ENCODE data around the gene SH2B3. TPM values are rescaled to one million over a fixed set of nuclear protein-coding genes. Genes with fewer than 3 reads are reported as not detected.
"Not testable (repeated sequence)": the region's sequence is repeated elsewhere in the genome, so short reads cannot be mapped to it uniquely, and the experiment has no call there.

SH2B3 gene
- total RNA-seq, 4 donors from 2014 or later = 3.3 to 16.2 (median 5.6) TPM

- no peak overlapping the region for H3K4me3 ChIP-seq
- DNase-seq = no peak
- H3K9me3 ChIP-seq = no peaks in the 10 kb centered on the region
- peaks cover 17 to 84% (median 19%) of the 10 kb centered on the region in 3 donors for H3K36me3 ChIP-seq
- intact Hi-C loops (cut with DNase I) = no loop called here
- H3K4me1 ChIP-seq = peaks cover 0 to 16% (median 0%) of the 10 kb centered on the region in 3 donors
- H3K27ac ChIP-seq = no peak overlapping the region
- H3K27me3 ChIP-seq = no peaks in the 10 kb centered on the region
- no peak for TF ChIP-seq POLR2A (IDR thresholded peaks at IDR 0.05)
- TF ChIP-seq, protein P1, sequence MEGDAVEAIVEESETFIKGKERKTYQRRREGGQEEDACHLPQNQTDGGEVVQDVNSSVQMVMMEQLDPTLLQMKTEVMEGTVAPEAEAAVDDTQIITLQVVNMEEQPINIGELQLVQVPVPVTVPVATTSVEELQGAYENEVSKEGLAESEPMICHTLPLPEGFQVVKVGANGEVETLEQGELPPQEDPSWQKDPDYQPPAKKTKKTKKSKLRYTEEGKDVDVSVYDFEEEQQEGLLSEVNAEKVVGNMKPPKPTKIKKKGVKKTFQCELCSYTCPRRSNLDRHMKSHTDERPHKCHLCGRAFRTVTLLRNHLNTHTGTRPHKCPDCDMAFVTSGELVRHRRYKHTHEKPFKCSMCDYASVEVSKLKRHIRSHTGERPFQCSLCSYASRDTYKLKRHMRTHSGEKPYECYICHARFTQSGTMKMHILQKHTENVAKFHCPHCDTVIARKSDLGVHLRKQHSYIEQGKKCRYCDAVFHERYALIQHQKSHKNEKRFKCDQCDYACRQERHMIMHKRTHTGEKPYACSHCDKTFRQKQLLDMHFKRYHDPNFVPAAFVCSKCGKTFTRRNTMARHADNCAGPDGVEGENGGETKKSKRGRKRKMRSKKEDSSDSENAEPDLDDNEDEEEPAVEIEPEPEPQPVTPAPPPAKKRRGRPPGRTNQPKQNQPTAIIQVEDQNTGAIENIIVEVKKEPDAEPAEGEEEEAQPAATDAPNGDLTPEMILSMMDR (IDR thresholded peaks at IDR 0.05) = no peak
- WGBS, 2 donors = 86 to 93% methylated on average over 3 to 6 of the region's 6 CpGs
Measured at GRCh38 chr12:111458546-111459172, 52.9 kb downstream of the SH2B3 start.

- H3K9me3 ChIP-seq; H3K4me3 ChIP-seq; intact Hi-C loops (cut with DNase I); H3K27ac ChIP-seq; H3K27me3 ChIP-seq; DNase-seq: not testable (repeated sequence)
- 96% methylated on average over 2 to 11 of the region's 11 CpGs for WGBS, 2 donors
- Histone ChIP-seq H3K36me3 (peaks cover 12 to 74% (median 12%) of the 10 kb centered on the region in 3 donors), H3K4me1 (peaks cover 0 to 16% (median 0%) of the 10 kb centered on the region in 3 donors)
Measured at GRCh38 chr12:111460111-111460510, 54.4 kb downstream of the SH2B3 start.

DNA sequence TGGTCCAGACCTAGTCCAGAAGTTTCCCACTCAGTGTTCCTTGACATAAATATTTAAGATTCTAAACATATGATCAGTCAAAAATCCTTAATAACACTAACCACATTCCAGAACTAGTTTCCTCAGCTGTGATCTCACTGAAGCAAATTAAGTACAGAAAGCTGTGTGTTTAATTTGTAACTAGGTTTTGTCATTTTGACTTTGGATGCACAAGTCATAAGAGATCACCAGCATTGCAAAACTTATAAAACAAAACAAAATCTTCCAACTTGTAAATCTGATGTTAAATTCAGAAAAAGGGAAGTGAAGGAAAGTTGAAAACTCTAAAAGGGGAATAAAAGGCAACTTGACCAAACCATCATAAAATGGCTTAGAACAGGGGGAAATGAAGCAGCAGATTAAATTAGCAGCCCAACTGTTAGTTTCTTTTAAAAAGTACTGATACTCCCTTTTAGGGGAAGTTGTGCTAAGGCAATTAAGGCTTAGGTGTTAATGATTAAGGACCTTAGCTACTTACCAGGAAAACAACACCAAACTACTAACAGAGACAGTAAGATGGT is 56.6 kb downstream of the SH2B3 start:
- H3K27me3 ChIP-seq = no peaks in the 10 kb centered on the region
- DNase-seq = no peak
- H3K4me3 ChIP-seq = no peak overlapping the region
- TF ChIP-seq, protein P1 (IDR thresholded peaks at IDR 0.05) = no peak
- no peak for TF ChIP-seq POLR2A (IDR thresholded peaks at IDR 0.05)
- H3K4me1 ChIP-seq = peaks cover 0 to 17% (median 0%) of the 10 kb centered on the region in 3 donors
- H3K27ac ChIP-seq = peak overlapping the region in 2 of 4 donors; percentile 25
- no peaks in the 10 kb centered on the region for H3K9me3 ChIP-seq
- H3K36me3 ChIP-seq = peaks cover 0 to 63% (median 0%) of the 10 kb centered on the region in 3 donors
- intact Hi-C loops (cut with DNase I) = no loop called here

GRCh38 chr12:111467092-111467856 is 61.6 kb downstream of the SH2B3 start:
- Histone ChIP-seq H3K4me3 (no peak overlapping the region), H3K4me1 (peaks cover 0 to 15% (median 0%) of the 10 kb centered on the region in 3 donors), H3K27ac (peak overlapping the region in 3 of 4 donors; percentile 23 to 69 (median 63)), H3K27me3 (no peaks in the 10 kb centered on the region), H3K9me3 (no peaks in the 10 kb centered on the region), H3K36me3 (peaks cover 0 to 71% (median 0%) of the 10 kb centered on the region in 3 donors)
- intact Hi-C loops (cut with DNase I) = no loop called here
- DNase-seq = no peak
- TF ChIP-seq POLR2A (IDR thresholded peaks at IDR 0.05) = no peak
- TF ChIP-seq, protein P1 (IDR thresholded peaks at IDR 0.05) = no peak
- 30 to 73% methylated on average over 1 to 3 of the region's 3 CpGs for WGBS, 2 donors

DNA sequence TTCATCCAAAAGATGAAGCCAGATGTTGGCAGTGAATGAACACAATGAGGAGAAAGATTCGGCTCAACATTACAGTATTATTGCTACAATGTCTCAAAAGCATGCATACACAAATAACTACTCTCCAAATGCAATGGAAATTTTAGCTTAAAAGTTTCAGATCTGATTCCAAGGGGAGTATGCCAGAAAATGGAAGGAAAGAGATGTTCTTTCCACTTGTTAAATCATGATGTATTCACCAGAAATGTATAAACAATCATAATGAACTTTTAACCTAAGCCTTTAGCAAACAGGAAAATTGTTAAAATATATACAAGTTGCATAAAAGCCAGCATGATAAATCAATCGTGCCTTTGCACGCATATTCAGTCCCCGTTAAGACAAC is 62.1 kb downstream of the SH2B3 start:
- WGBS, 2 donors = 58 to 61% methylated on average over 4 of the region's 4 CpGs
- Histone ChIP-seq H3K4me1 (peaks cover 0 to 11% (median 0%) of the 10 kb centered on the region in 3 donors), H3K36me3 (peaks cover 0 to 77% (median 0%) of the 10 kb centered on the region in 3 donors), H3K27me3 (no peaks in the 10 kb centered on the region), H3K9me3 (no peaks in the 10 kb centered on the region), H3K27ac (peak overlapping the region in 3 of 4 donors; percentile 23 to 69 (median 63)), H3K4me3 (no peak overlapping the region)
- TF ChIP-seq, protein P1 (IDR thresholded peaks at IDR 0.05) = no peak
- no peak for TF ChIP-seq POLR2A (IDR thresholded peaks at IDR 0.05)
- DNase-seq = no peak
- intact Hi-C loops (cut with DNase I) = no loop called here

All from esophagus squamous epithelium (tissue), 5 donors.